ENCODE measurements around the gene ADRA2A. TPM values are rescaled to one million over a fixed set of nuclear protein-coding genes. Genes with fewer than 3 reads are reported as not detected.

The ADRA2A gene
- total RNA-seq, 1 donor from 2014 or later = 0.44 TPM

Other genes starting within 250 kb of the ADRA2A start
- gene PDCD4, start 205.1 kb upstream of the ADRA2A start, total RNA-seq = 144 TPM
- 12.6 TPM for gene BBIP1, start 157.8 kb upstream of the ADRA2A start, total RNA-seq
- 38.8 TPM for gene SHOC2, start 157.4 kb upstream of the ADRA2A start, total RNA-seq

All from esophagus mucosa (tissue), 1 donor.